Measurements from ENCODE around the gene TTC21B.

- TF ChIP-seq POLR2A (IDR thresholded peaks at IDR 0.05): no peak
- TF ChIP-seq, protein P1, sequence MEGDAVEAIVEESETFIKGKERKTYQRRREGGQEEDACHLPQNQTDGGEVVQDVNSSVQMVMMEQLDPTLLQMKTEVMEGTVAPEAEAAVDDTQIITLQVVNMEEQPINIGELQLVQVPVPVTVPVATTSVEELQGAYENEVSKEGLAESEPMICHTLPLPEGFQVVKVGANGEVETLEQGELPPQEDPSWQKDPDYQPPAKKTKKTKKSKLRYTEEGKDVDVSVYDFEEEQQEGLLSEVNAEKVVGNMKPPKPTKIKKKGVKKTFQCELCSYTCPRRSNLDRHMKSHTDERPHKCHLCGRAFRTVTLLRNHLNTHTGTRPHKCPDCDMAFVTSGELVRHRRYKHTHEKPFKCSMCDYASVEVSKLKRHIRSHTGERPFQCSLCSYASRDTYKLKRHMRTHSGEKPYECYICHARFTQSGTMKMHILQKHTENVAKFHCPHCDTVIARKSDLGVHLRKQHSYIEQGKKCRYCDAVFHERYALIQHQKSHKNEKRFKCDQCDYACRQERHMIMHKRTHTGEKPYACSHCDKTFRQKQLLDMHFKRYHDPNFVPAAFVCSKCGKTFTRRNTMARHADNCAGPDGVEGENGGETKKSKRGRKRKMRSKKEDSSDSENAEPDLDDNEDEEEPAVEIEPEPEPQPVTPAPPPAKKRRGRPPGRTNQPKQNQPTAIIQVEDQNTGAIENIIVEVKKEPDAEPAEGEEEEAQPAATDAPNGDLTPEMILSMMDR (IDR thresholded peaks at IDR 0.05): no peak
These were observed 11.7 kb downstream of the TTC21B start for GRCh38 chr2:165941827-165942226.

All from thyroid gland (tissue), 4 donors.